Measurements from ENCODE around the gene TLDC2.
"Not testable (repeated sequence)": the region's sequence is repeated elsewhere in the genome, so short reads cannot be mapped to it uniquely, and the experiment has no call there.

Gene TLDC2

GRCh38 chr20:36866681-36867495, 9.1 kb upstream of the TLDC2 start:
- in situ Hi-C loops (cut with MboI; ENCODE audit: low pct_unique_long_range_greater_than_20kb, low sequenced_read_pairs, unreplicated experiment), result no loop called here
- TF ChIP-seq CTCF (IDR thresholded peaks at IDR 0.05; ENCODE audit: extremely low read depth, insufficient read depth, missing control alignments), result no peak
- no peak for DNase-seq (ENCODE audit: low spot score)

GRCh38 chr20:36871640-36872570, 4.0 kb upstream of the TLDC2 start:
- TF ChIP-seq CTCF (IDR thresholded peaks at IDR 0.05; ENCODE audit: extremely low read depth, insufficient read depth, missing control alignments), result no peak
- no peak for DNase-seq (ENCODE audit: low spot score)
- in situ Hi-C loops (cut with MboI; ENCODE audit: low pct_unique_long_range_greater_than_20kb, low sequenced_read_pairs, unreplicated experiment), result no loop called here

GRCh38 chr20:36872852-36873251, 3.1 kb upstream of the TLDC2 start:
- in situ Hi-C loops (cut with MboI; ENCODE audit: low pct_unique_long_range_greater_than_20kb, low sequenced_read_pairs, unreplicated experiment), result no loop called here

GRCh38 chr20:36873498-36874189, 2.3 kb upstream of the TLDC2 start:
- DNase-seq (ENCODE audit: low spot score), result no peak
- no peak for TF ChIP-seq CTCF (IDR thresholded peaks at IDR 0.05; ENCODE audit: extremely low read depth, insufficient read depth, missing control alignments)
- in situ Hi-C loops (cut with MboI; ENCODE audit: low pct_unique_long_range_greater_than_20kb, low sequenced_read_pairs, unreplicated experiment), result no loop called here

More at GRCh38 chr20:36872852-36873251, 3.1 kb upstream of the TLDC2 start:
- no peak for TF ChIP-seq CTCF (IDR thresholded peaks at IDR 0.05; ENCODE audit: extremely low read depth, insufficient read depth, missing control alignments)
- no peak for DNase-seq (ENCODE audit: low spot score)

GRCh38 chr20:36875093-36875492, 845 bp upstream of the TLDC2 start:
- in situ Hi-C loops (cut with MboI; ENCODE audit: low pct_unique_long_range_greater_than_20kb, low sequenced_read_pairs, unreplicated experiment), result loop anchor here (25.0 kb wide), 1 partner anchor 263 kb away; the partner anchor contains the start of gene RAB5IF

GRCh38 chr20:36876473-36876833, 515 bp downstream of the TLDC2 start:
- in situ Hi-C loops (cut with MboI; ENCODE audit: low pct_unique_long_range_greater_than_20kb, low sequenced_read_pairs, unreplicated experiment), result loop anchor here (25.0 kb wide), 1 partner anchor 264 kb away; the partner anchor contains the start of gene RAB5IF
- no peak for DNase-seq (ENCODE audit: low spot score)
- TF ChIP-seq CTCF (IDR thresholded peaks at IDR 0.05; ENCODE audit: extremely low read depth, insufficient read depth, missing control alignments), result no peak

More at GRCh38 chr20:36875093-36875492, 845 bp upstream of the TLDC2 start:
- not testable (repeated sequence) for DNase-seq (ENCODE audit: low spot score)
